DOHH2 (cell line): ENCODE data around the gene DUOX1.

Source experiments
- CTCF ChIP-seq: fragments of 200-600 bp; sonication (generic); IDR thresholded peaks from one replicate; pipeline ENCODE4 v1.5.1; 2014; ENCODE audit warnings: antibody characterized with exemption, mild to moderate bottlenecking, low read depth, low read length; ENCODE audit not compliant: poor library complexity, severe bottlenecking
- EZH2phosphoT487 ChIP-seq: fragments of 200-600 bp; sonication (generic); IDR thresholded peaks from 2 replicates; pipeline ENCODE4 v1.6.1; 2017; ENCODE audit warnings: borderline replicate concordance, mild to moderate bottlenecking, antibody characterized with exemption, low read length, moderate library complexity, mixed read lengths

- TF ChIP-seq CTCF, result no peak
- no peak for TF ChIP-seq EZH2phosphoT487
Measured at GRCh38 chr15:45147606-45148005, 17.8 kb downstream of the DUOX1 start.
